Heart left ventricle (tissue), 13 donors: ENCODE data around the gene RFFL.
"Not testable (repeated sequence)": the region's sequence is repeated elsewhere in the genome, so short reads cannot be mapped to it uniquely, and the experiment has no call there.

Experiments used
- POLR2A ChIP-seq, 2 donors: fragments of 450-650 bp; IDR thresholded peaks; one replicate each; pipeline ENCODE4 v1.6.1; 2017; ENCODE audit warnings: antibody characterized with exemption in 2 of 2, mild to moderate bottlenecking in 2 of 2, moderate library complexity in 2 of 2
- TF ChIP-seq, protein P1 (sequence below), 12 donors: fragments of 200-600 bp; sonication (generic) in 4 of 12; IDR thresholded peaks; one replicate each; pipeline versions ENCODE4 v1.5.0 to v1.8.0; 2018 to 2022; ENCODE audit warnings: antibody characterized with exemption in 12 of 12, mild to moderate bottlenecking in 5 of 12
- donor health status: ischemic (EF 13 %, LVEDD 7.1; RV severe dilation, severe dysfunction).
- donor health status: DM: no; HTN: yes; CAD: no.
- donor health status: DM: no; HTN: no; CAD: no.
- donor health status: ischemic (EF 25% LVEDD 6.9; RV normal size, moderate dysfunction).
- donor health status: ischemic (EF 25% LVEDD 5.7; RV mildly dilated, moderate dysfunction).
- donor health status: ischemic (EF 35%, LVEDD 5.7; RV mildly dilated, moderate dysfunction).
- donor health status: nonischemic (EF 11% LVEDD 7.7; RV severe dilation, severe dysfunction).
- donor health status: DM: yes; HTN: yes; CAD: no.
- donor health status: PGD.
- donor health status: ischemic (EF 29% LVEDD 5.4; RV normal size, mild dysfunction).
- donor health status: nonischemic (EF 23%, LVEDD 6.1; RV moderate dilation, normal function).

DNA sequence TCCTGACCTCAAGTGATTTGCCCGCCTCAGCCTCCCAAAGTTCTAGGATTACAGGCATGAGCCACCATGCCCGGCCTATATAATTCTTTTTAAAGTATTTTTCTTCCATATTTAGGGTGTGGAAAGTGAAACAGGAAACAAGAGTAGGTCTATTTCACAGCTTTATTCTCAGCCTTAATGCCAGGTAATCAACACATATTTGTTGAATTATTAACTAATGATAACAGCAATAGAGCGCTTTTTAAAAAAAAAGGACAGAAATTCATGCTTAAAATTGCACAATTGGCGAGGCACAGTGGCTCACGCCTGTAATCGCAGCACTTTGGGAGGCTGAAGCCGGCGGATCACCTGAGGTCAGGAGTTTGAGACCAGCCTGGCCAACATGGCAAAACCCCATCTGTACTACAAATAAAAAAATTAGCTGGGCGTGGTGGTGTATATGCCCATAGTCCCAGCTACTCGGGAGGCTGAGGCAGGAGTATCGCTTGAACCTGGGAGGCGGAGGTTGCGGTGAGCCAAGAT is 18.0 kb downstream of the RFFL start:
- TF ChIP-seq, protein P1, sequence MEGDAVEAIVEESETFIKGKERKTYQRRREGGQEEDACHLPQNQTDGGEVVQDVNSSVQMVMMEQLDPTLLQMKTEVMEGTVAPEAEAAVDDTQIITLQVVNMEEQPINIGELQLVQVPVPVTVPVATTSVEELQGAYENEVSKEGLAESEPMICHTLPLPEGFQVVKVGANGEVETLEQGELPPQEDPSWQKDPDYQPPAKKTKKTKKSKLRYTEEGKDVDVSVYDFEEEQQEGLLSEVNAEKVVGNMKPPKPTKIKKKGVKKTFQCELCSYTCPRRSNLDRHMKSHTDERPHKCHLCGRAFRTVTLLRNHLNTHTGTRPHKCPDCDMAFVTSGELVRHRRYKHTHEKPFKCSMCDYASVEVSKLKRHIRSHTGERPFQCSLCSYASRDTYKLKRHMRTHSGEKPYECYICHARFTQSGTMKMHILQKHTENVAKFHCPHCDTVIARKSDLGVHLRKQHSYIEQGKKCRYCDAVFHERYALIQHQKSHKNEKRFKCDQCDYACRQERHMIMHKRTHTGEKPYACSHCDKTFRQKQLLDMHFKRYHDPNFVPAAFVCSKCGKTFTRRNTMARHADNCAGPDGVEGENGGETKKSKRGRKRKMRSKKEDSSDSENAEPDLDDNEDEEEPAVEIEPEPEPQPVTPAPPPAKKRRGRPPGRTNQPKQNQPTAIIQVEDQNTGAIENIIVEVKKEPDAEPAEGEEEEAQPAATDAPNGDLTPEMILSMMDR (IDR thresholded peaks at IDR 0.05): not testable (repeated sequence)
- TF ChIP-seq POLR2A (IDR thresholded peaks at IDR 0.05): not testable (repeated sequence)
